GM18870 (cell line): ENCODE results near the gene PCDHA7.
"Not testable (repeated sequence)": the region's sequence is repeated elsewhere in the genome, so short reads cannot be mapped to it uniquely, and the experiment has no call there.

Experiments used
- ATAC-seq: cut with Tn5 transposase; IDR thresholded peaks from one replicate; pipeline ENCODE4 v1.9.1; 2021; ENCODE audit warnings: moderate library complexity; ENCODE audit not compliant: unreplicated experiment

The PCDHA7 gene

DNA sequence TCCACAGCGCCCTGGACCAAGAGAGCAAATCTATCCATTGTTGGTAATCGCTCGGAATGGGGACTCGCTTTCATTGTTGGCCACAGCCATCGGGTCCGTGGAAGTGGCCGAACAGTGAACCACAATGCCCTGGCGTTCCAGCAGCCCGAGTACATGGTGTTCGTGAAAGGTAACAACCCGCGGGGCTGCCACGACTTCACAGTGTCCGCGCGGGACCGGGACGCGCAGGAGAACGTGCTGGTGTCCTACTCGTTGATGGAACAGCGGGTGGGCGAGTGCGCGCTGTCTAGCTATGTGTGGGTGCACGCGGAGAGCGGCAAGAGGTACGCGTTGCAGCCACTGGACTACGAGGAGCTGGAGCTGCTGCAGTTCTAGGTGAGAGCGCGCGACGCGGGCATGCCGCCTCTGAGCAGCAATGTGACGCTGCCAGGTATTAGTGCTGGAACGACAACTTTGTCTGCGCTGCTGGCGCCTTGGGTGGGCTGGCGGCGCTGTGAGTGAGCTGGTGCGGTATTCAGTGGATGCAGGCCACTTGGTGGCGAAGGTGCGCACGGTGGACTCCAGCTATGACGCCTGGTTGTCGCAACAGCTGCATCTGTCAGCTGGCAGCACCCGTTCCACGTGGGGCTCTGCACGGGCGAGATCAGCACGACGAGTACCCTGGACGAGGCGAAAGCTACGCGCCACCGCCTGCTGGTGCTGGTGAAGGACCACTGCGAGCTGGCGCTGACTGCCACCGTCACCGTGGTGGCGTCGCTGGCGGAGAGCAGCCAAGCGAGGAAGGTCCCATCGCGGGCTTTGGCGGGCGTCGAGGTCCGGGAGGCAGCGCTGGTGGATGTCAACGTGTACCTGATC is 28.6 kb downstream of the PCDHA7 start:
- no peak for ATAC-seq

GRCh38 chr5:140868721-140869554 is 34.9 kb downstream of the PCDHA7 start, which contains the start of gene PCDHA11:
Gene PCDHA11 (plus strand): TSS chr5:140868957. CDS start chr5:140869104, 147 bp downstream.
- ATAC-seq = no peak

DNA sequence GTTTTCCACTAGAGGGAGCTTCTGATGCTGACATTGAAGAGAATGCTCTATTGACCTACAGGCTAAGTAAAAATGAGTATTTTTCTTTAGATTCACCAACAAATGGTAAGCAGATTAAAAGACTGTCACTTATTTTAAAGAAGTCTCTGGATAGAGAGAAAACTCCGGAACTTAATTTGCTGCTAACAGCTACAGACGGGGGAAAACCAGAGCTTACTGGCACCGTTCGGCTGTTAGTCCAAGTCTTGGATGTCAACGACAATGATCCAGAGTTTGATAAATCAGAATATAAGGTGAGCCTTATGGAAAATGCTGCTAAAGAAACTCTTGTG is 35.5 kb downstream of the PCDHA7 start:
- no peak for ATAC-seq

DNA sequence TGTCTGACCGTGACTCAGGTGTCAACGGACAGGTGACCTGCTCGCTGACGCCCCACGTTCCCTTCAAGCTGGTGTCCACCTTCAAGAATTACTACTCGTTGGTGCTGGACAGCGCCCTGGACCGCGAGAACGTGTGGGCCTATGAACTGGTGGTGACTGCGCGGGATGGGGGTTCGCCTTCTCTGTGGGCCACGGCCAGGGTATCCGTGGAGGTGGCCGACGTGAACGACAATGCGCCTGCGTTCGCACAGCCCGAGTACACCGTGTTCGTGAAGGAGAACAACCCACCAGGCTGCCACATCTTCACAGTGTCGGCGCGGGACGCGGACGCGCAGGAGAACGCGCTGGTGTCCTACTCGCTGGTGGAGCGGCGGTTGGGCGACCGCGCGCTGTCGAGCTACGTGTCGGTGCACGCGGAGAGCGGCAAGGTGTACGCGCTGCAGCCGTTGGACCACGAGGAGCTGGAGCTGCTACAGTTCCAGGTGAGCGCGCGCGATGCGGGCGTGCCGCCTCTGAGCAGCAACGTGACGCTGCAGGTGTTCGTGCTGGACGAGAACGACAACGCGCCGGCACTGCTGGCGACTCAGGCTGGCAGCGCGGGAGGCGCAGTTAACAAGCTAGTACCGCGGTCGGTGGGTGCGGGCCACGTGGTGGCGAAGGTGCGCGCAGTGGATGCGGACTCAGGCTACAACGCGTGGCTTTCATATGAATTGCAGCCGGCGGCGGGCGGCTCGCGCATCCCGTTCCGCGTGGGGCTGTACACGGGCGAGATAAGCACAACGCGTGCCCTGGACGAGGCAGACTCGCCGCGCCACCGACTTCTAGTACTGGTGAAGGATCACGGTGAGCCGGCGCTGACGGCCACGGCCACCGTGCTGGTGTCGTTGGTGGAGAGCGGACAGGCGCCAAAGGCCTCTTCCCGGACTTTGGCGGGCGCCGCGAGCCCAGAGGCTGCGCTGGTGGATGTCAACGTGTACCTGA is 36.4 kb downstream of the PCDHA7 start:
- no peak for ATAC-seq

DNA sequence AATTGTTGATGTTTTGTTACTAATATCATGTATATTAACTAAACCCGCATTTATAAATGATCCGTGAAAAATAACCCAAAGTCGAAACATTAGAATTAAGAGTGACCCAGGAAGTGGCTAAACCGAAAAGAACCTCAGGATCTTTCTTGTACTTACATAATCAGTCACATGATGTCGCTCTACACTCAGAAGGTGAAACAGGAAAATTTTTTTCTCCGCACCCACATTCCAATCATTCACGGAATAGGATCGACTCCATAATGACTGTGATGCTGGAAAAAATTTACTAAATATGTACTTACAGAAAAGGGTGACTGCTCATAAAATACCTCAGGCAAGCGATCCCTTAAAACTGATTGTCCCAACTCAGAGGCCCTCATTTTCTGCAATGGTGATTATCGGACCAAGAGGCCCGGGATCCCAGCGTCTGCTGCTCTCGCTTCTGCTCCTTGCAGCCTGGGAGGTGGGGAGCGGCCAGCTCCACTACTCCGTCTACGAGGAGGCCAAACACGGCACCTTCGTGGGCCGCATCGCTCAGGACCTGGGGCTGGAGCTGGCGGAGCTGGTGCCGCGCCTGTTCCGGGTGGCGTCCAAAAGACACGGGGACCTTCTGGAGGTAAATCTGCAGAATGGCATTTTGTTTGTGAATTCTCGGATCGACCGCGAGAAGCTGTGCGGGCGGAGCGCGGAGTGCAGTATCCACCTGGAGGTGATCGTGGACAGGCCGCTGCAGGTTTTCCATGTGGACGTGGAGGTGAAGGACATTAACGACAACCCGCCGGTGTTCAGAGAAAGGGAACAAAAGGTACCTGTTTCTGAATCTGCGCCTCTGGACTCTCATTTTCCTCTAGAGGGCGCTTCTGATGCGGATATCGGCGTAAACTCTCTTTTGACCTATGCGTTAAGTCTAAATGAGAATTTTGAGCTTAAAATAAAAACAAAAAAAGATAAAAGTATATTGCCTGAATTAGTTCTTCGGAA is 41.3 kb downstream of the PCDHA7 start, which contains the start of gene PCDHA12:
Gene PCDHA12 (plus strand): TSS at position 224 of the 981 bp plus-strand sequence. CDS start 165 bp downstream, at position 389.
- no peak for ATAC-seq

- not testable (repeated sequence) for ATAC-seq
Observed at GRCh38 chr5:140876541-140877261, 42.6 kb downstream of the PCDHA7 start.

- ATAC-seq = no peak
Observed at GRCh38 chr5:140877262-140877581, 43.2 kb downstream of the PCDHA7 start.

DNA sequence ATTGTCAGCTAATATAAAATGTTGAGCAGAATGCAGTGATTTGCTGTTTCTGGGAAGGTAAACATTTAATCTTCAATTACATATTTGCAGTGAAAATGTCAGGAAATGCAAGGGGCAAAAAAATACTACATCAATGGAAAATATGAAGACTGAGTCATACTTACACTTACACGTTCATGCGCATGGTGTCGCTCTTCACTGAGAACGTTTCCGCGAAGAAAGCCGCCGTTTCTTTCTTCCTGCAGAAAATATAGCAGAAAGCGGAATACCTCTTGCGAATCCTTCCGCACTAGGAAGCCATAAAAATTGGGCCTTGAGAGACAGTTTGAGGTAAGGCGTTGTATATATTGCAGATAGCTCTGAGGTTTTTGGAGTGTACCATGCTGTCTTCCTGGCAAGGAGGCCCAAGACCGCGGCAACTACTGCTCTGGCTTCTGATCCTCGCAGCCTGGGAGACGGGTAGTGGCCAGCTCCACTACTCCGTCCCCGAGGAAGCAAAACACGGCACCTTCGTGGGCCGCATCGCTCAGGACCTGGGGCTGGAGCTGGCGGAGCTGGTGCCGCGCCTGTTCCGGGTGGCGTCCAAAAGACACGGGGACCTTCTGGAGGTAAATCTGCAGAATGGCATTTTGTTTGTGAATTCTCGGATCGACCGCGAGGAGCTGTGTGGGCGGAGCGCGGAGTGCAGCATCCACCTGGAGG is 48.0 kb downstream of the PCDHA7 start, which contains the start of gene PCDHA13:
Gene PCDHA13 (plus strand): TSS at position 236 of the 702 bp plus-strand sequence. CDS start 145 bp downstream, at position 381.
- ATAC-seq = no peak

GRCh38 chr5:140882591-140882899 is 48.5 kb downstream of the PCDHA7 start:
- ATAC-seq = no peak

GRCh38 chr5:140883373-140883772 is 49.3 kb downstream of the PCDHA7 start:
- no peak for ATAC-seq

- no peak for ATAC-seq
Observed at GRCh38 chr5:140883927-140884697, 50.0 kb downstream of the PCDHA7 start.
